ENCODE data around the gene USP12.
"Not testable (repeated sequence)": the region's sequence is repeated elsewhere in the genome, so short reads cannot be mapped to it uniquely, and the experiment has no call there.

DNA sequence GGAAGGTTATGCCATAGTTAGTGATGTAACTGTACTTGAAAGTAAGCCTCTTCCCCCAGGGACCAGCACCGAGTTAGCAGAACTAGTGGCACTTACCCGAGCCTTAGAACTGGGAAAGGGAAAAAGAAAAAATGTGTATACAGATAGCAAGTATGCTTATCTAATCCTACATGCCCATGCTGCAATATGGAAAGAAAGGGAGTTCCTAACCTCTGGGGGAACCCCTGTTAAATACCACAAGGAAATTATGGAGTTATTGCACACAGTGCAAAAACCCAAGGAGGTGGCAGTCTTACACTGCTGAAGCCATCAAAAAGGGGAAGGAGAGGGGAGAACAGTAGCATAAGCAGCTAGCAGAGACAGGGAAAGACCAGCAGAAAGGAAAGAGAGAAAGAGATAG is 46.2 kb upstream of the USP12 start:
- not testable (repeated sequence) for TF ChIP-seq POLR2A (IDR thresholded peaks at IDR 0.05)
- TF ChIP-seq, protein P1, sequence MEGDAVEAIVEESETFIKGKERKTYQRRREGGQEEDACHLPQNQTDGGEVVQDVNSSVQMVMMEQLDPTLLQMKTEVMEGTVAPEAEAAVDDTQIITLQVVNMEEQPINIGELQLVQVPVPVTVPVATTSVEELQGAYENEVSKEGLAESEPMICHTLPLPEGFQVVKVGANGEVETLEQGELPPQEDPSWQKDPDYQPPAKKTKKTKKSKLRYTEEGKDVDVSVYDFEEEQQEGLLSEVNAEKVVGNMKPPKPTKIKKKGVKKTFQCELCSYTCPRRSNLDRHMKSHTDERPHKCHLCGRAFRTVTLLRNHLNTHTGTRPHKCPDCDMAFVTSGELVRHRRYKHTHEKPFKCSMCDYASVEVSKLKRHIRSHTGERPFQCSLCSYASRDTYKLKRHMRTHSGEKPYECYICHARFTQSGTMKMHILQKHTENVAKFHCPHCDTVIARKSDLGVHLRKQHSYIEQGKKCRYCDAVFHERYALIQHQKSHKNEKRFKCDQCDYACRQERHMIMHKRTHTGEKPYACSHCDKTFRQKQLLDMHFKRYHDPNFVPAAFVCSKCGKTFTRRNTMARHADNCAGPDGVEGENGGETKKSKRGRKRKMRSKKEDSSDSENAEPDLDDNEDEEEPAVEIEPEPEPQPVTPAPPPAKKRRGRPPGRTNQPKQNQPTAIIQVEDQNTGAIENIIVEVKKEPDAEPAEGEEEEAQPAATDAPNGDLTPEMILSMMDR (IDR thresholded peaks at IDR 0.05), result not testable (repeated sequence)

All from prostate gland (tissue), 2 donors.